NB4 (cell line): Measurements from ENCODE around the gene IVNS1ABP.
"Not testable (repeated sequence)": the region's sequence is repeated elsewhere in the genome, so short reads cannot be mapped to it uniquely, and the experiment has no call there.

Experiments
- DNase-seq: peaks from one replicate; pipeline ENCODE4 v3.0.0; 2010; ENCODE audit warnings: low read depth
- H3K4me3 ChIP-seq: one replicate; pipeline ENCODE4 v1.5.1; 2011; ENCODE audit warnings: mild to moderate bottlenecking, low read depth, low read length, moderate library complexity
- MYC ChIP-seq: IDR thresholded peaks from 2 replicates; pipeline ENCODE4 v1.6.1; 2011; ENCODE audit warnings: low read depth, low read length
- POLR2A ChIP-seq: IDR thresholded peaks from 2 replicates; pipeline ENCODE4 v1.6.1; 2011; ENCODE audit warnings: mild to moderate bottlenecking; ENCODE audit not compliant: insufficient read length; ENCODE audit errors: extremely low read depth
- TF ChIP-seq, protein P1 (sequence below): IDR thresholded peaks from one replicate; pipeline ENCODE4 v1.5.1; 2012; ENCODE audit warnings: low read depth, low read length
- TF ChIP-seq, protein P2 (sequence below): IDR thresholded peaks from 2 replicates; pipeline ENCODE4 v1.6.1; 2011; ENCODE audit warnings: low read depth, low read length

The IVNS1ABP gene

GRCh38 chr1:185317034-185317885 is at the start of gene IVNS1ABP:
Gene IVNS1ABP, minus strand, starts transcription at chr1:185317243. Its CDS starts 7,750 bp downstream, at chr1:185309493.
- TF ChIP-seq, protein P1, sequence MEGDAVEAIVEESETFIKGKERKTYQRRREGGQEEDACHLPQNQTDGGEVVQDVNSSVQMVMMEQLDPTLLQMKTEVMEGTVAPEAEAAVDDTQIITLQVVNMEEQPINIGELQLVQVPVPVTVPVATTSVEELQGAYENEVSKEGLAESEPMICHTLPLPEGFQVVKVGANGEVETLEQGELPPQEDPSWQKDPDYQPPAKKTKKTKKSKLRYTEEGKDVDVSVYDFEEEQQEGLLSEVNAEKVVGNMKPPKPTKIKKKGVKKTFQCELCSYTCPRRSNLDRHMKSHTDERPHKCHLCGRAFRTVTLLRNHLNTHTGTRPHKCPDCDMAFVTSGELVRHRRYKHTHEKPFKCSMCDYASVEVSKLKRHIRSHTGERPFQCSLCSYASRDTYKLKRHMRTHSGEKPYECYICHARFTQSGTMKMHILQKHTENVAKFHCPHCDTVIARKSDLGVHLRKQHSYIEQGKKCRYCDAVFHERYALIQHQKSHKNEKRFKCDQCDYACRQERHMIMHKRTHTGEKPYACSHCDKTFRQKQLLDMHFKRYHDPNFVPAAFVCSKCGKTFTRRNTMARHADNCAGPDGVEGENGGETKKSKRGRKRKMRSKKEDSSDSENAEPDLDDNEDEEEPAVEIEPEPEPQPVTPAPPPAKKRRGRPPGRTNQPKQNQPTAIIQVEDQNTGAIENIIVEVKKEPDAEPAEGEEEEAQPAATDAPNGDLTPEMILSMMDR: peak; percentile 31
- TF ChIP-seq MYC: peak; percentile 94
- peak; percentile 83 for TF ChIP-seq POLR2A
- TF ChIP-seq, protein P2, sequence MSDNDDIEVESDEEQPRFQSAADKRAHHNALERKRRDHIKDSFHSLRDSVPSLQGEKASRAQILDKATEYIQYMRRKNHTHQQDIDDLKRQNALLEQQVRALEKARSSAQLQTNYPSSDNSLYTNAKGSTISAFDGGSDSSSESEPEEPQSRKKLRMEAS: peak; percentile 95
- peak within 1 kb of the TSS; percentile 92 for H3K4me3 ChIP-seq
- DNase-seq: peak; percentile 97

DNA sequence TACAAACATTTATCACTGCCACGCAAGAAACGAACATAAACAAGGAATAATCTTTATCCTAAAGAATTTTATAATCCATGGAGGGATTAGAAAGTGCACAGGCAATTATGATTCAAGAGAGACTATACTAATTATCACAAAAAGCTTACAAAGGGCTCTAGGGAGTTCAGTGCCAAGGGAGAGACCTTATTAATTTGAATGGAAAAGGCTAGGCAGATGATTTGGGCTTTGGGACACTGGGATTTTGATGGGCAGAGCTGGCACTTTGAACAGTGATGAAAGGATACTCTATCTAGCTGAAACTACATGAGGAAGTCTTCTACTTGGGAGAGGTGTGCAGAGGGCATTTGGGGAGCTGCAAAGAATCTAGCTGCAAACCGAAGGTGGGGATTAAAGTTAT is 48.9 kb upstream of the IVNS1ABP start:
- no peak for DNase-seq
- TF ChIP-seq POLR2A: no peak
- TF ChIP-seq MYC: no peak
- TF ChIP-seq, protein P2: no peak
- TF ChIP-seq, protein P1: no peak
- H3K4me3 ChIP-seq: no peak overlapping the region

DNA sequence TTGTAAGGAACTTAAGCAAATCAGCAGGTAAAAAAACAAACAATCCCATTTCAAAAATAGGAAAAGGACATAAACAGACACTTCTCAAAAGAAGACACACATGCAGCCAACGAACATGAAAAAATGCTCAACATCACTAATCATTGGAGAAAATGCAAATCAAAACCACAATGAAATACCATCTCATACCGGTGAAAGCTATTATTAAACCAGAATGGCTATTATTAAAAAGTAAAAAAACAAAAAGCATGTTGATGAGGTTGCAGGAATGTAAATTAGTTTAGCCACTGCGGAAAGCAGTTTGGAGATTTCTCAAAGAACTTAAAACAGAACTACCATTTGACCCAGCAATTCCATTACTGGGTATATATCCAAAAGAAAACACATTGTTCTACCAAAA is 47.5 kb upstream of the IVNS1ABP start:
- not testable (repeated sequence) for DNase-seq, H3K4me3 ChIP-seq

DNA sequence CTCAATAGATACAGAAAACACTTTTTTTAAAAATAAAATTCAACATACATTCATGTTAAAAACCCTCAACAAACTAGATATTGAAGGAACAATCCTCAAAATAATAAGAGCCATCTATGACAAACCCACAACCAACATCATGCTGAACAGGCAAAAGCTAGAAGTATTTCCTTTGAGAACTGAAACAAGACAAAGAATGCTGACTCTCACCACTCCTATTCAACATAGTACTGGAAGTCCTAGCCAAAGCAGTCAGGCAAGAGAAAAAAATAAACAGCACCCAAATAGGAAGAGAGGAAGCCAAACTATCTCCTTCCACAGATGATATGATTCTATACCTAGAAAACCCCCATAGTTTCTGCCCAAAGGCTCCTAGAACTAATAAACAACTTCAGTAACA is 46.2 kb upstream of the IVNS1ABP start:
- H3K4me3 ChIP-seq: no peak overlapping the region
- no peak for DNase-seq
- TF ChIP-seq MYC: no peak
- TF ChIP-seq, protein P1: no peak
- TF ChIP-seq, protein P2: no peak
- no peak for TF ChIP-seq POLR2A

- DNase-seq: no peak
- TF ChIP-seq POLR2A (no peak), MYC (no peak)
- TF ChIP-seq, protein P1: no peak
- TF ChIP-seq, protein P2: no peak
- H3K4me3 ChIP-seq: no peak overlapping the region
These were observed 43.7 kb upstream of the IVNS1ABP start for GRCh38 chr1:185360714-185361113.

- DNase-seq: no peak
- TF ChIP-seq, protein P2: no peak
- no peak for TF ChIP-seq MYC
- TF ChIP-seq, protein P1: no peak
- TF ChIP-seq POLR2A: no peak
- H3K4me3 ChIP-seq: no peak overlapping the region
These were observed 41.9 kb upstream of the IVNS1ABP start for GRCh38 chr1:185358957-185359356.
